ENCODE results near the gene USP40. TPM values are rescaled to one million over a fixed set of nuclear protein-coding genes. Genes with fewer than 3 reads are reported as not detected.

The USP40 gene
- total RNA-seq, 1 donor from 2014 or later = 20.9 TPM

DNA sequence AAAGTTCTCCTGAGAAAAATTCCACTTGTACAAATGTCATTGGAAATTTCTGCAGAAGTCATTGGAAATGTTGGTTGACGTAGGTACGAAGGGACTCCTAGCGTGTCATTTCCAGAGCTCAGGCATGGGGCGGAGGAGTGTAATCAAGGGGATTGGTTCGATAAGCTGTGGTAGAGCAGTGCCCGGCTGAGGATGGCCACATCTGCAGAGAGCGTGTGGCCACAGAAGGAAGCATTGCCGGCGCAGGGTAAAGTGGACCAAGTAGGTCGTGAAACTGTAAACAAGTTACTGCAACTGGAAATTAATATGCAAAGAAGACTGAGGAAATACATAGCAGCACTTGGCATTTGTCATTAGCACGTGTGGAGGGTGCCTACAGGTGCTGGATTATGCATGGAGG is 110.5 kb downstream of the USP40 start:
- Histone ChIP-seq H3K4me1 (ENCODE audit: control insufficient read depth in 3 of 3, insufficient read depth in 3 of 3, low read length in 3 of 3) (peaks cover 4 to 14% (median 8%) of the 10 kb centered on the region in 3 donors), H3K9ac (ENCODE audit: low read depth in 1 of 3, low read length in 3 of 3) (no peak overlapping the region), H3K27ac (ENCODE audit: low read depth, low read length) (no peak overlapping the region), H3K9me3 (ENCODE audit: control insufficient read depth in 3 of 3, low read length in 3 of 3) (no peaks in the 10 kb centered on the region), H3K27me3 (ENCODE audit: control insufficient read depth in 3 of 3, insufficient read depth in 3 of 3, low read length in 3 of 3) (no peaks in the 10 kb centered on the region), H3K36me3 (ENCODE audit: control insufficient read depth in 3 of 3, insufficient read depth in 3 of 3, low read length in 3 of 3) (peaks cover 85 to 89% (median 86%) of the 10 kb centered on the region in 3 donors), H3K4me3 (ENCODE audit: low read length in 3 of 3) (no peak overlapping the region)

DNA sequence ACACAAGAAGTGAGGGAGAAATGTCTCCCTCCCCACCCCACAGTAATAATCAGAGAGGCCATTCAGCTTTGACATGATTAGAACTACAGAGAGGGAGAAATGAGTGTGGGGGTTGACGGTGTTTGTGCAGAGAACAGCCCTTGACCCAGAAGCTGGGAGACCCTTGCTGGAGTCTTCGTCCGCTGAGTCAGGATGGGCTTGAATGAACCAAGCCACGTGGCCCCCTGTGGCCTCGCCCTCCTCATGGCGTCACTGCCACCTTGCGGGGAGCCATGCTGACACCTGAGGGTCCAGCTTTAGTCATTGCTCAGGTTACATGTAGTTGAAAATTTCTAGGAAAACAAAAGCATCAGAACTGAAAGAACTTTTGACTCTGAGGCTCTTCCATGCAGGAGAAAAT is 111.1 kb downstream of the USP40 start:
- H3K36me3 ChIP-seq (ENCODE audit: control insufficient read depth in 3 of 3, insufficient read depth in 3 of 3, low read length in 3 of 3) = peaks cover 90 to 96% (median 92%) of the 10 kb centered on the region in 3 donors
- H3K4me3 ChIP-seq (ENCODE audit: low read length in 3 of 3) = no peak overlapping the region
- H3K27ac ChIP-seq (ENCODE audit: low read depth, low read length) = no peak overlapping the region
- no peaks in the 10 kb centered on the region for H3K9me3 ChIP-seq (ENCODE audit: control insufficient read depth in 3 of 3, low read length in 3 of 3)
- peaks cover 4 to 8% (median 4%) of the 10 kb centered on the region in 3 donors for H3K4me1 ChIP-seq (ENCODE audit: control insufficient read depth in 3 of 3, insufficient read depth in 3 of 3, low read length in 3 of 3)
- no peak overlapping the region for H3K9ac ChIP-seq (ENCODE audit: low read depth in 1 of 3, low read length in 3 of 3)
- H3K27me3 ChIP-seq (ENCODE audit: control insufficient read depth in 3 of 3, insufficient read depth in 3 of 3, low read length in 3 of 3) = no peaks in the 10 kb centered on the region

- Histone ChIP-seq H3K27ac (ENCODE audit: low read depth, low read length) (no peak overlapping the region), H3K9me3 (ENCODE audit: control insufficient read depth in 3 of 3, low read length in 3 of 3) (no peaks in the 10 kb centered on the region), H3K4me1 (ENCODE audit: control insufficient read depth in 3 of 3, insufficient read depth in 3 of 3, low read length in 3 of 3) (peaks cover 0 to 4% (median 1%) of the 10 kb centered on the region in 3 donors), H3K27me3 (ENCODE audit: control insufficient read depth in 3 of 3, insufficient read depth in 3 of 3, low read length in 3 of 3) (no peaks in the 10 kb centered on the region), H3K4me3 (ENCODE audit: low read length in 3 of 3) (no peak overlapping the region), H3K9ac (ENCODE audit: low read depth in 1 of 3, low read length in 3 of 3) (no peak overlapping the region), H3K36me3 (ENCODE audit: control insufficient read depth in 3 of 3, insufficient read depth in 3 of 3, low read length in 3 of 3) (peaks cover 93 to 97% (median 94%) of the 10 kb centered on the region in 3 donors)
Measured at GRCh38 chr2:233455006-233455405, 111.6 kb downstream of the USP40 start.

DNA sequence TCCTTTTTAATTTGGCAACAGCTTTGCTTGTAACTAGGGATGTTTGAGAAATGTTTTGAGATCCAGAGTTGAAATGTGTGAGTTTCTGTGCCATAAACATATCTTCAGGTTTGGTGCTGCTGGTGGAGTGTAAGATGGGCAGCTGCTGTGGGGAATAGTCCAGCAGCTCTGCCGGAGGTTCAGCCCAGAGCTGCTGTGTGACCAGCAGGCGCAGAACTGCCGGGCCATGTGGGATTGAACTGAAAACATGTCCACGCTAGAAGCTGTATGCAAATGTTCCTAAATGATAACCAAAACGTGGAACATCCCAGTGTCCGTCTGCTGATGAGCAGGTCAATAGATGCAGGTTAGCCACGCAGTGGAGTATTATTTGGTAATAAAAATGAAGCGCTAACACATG is 112.7 kb downstream of the USP40 start:
- Histone ChIP-seq H3K9me3 (ENCODE audit: control insufficient read depth in 3 of 3, low read length in 3 of 3) (no peaks in the 10 kb centered on the region), H3K9ac (ENCODE audit: low read depth in 1 of 3, low read length in 3 of 3) (no peak overlapping the region), H3K4me1 (ENCODE audit: control insufficient read depth in 3 of 3, insufficient read depth in 3 of 3, low read length in 3 of 3) (no peaks in the 10 kb centered on the region), H3K4me3 (ENCODE audit: low read length in 3 of 3) (no peak overlapping the region), H3K27me3 (ENCODE audit: control insufficient read depth in 3 of 3, insufficient read depth in 3 of 3, low read length in 3 of 3) (no peaks in the 10 kb centered on the region), H3K27ac (ENCODE audit: low read depth, low read length) (no peak overlapping the region), H3K36me3 (ENCODE audit: control insufficient read depth in 3 of 3, insufficient read depth in 3 of 3, low read length in 3 of 3) (peaks cover 94 to 97% (median 96%) of the 10 kb centered on the region in 3 donors)

DNA sequence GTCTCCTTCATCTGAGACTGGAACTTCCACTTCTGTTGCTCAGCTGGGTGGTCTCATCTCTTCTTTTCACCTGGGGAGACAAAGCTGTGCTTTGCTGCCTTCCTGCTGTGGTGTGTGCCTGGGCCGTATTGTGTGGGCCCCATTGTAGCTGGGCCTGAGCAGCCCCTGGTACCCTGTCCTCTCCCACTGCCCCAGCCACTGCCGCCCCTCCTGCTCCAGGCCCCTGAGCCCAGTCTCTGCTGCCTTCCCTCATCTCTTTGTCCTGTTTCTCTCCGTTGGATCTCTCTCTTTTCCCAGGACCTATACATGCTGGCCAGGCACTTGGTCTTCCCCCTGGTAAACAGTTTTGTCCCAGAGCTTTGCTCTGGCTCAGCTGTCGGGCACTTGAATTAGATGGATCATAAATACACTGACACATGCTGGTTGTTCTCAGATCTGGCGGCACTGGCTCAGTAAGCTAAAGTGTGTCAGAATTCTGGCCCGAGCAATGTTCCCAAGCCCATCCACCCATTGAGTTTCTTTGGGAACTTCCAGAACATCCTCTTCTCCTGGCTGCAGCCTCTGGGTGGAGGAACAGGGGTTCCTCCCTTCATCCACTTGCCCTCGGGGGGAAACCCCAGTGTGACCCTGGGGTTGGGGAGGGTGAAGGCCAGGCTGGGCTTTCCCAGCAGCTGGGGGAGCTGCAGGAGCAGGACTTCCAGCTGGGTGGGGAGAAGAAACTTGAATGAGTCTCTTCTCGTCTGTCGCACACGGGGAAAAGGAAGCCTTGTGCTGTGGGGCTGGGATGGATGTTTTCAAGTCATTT is 113.3 kb downstream of the USP40 start:
- Histone ChIP-seq H3K36me3 (ENCODE audit: control insufficient read depth in 3 of 3, insufficient read depth in 3 of 3, low read length in 3 of 3) (peaks cover 95 to 98% (median 97%) of the 10 kb centered on the region in 3 donors), H3K27ac (ENCODE audit: low read depth, low read length) (no peak overlapping the region), H3K27me3 (ENCODE audit: control insufficient read depth in 3 of 3, insufficient read depth in 3 of 3, low read length in 3 of 3) (no peaks in the 10 kb centered on the region), H3K4me3 (ENCODE audit: low read length in 3 of 3) (no peak overlapping the region), H3K9me3 (ENCODE audit: control insufficient read depth in 3 of 3, low read length in 3 of 3) (no peaks in the 10 kb centered on the region), H3K4me1 (ENCODE audit: control insufficient read depth in 3 of 3, insufficient read depth in 3 of 3, low read length in 3 of 3) (no peaks in the 10 kb centered on the region), H3K9ac (ENCODE audit: low read depth in 1 of 3, low read length in 3 of 3) (no peak overlapping the region)

DNA sequence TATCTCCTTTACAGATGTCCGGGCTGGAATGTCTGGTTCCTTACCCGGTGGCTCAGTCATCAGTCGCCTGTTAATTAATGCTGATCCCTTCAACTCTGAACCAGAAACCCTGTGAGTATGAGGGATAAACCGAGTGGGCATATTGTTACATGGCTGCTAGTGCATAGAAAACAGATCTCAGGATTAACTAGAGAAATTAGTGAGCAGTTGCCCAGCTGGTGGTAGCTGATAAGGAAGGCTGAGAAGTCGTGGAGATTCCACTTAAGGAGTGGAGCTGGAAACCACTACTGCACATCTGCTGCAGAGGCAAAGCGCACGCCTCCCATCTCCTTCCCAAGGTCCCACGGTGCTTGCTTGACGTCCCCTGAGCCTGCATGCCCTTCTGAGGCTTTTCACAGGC is 114.6 kb downstream of the USP40 start:
- Histone ChIP-seq H3K9ac (ENCODE audit: low read depth in 1 of 3, low read length in 3 of 3) (no peak overlapping the region), H3K27ac (ENCODE audit: low read depth, low read length) (no peak overlapping the region), H3K36me3 (ENCODE audit: control insufficient read depth in 3 of 3, insufficient read depth in 3 of 3, low read length in 3 of 3) (peaks cover 94 to 96% (median 96%) of the 10 kb centered on the region in 3 donors), H3K9me3 (ENCODE audit: control insufficient read depth in 3 of 3, low read length in 3 of 3) (no peaks in the 10 kb centered on the region), H3K4me1 (ENCODE audit: control insufficient read depth in 3 of 3, insufficient read depth in 3 of 3, low read length in 3 of 3) (no peaks in the 10 kb centered on the region), H3K27me3 (ENCODE audit: control insufficient read depth in 3 of 3, insufficient read depth in 3 of 3, low read length in 3 of 3) (no peaks in the 10 kb centered on the region), H3K4me3 (ENCODE audit: low read length in 3 of 3) (no peak overlapping the region)

DNA sequence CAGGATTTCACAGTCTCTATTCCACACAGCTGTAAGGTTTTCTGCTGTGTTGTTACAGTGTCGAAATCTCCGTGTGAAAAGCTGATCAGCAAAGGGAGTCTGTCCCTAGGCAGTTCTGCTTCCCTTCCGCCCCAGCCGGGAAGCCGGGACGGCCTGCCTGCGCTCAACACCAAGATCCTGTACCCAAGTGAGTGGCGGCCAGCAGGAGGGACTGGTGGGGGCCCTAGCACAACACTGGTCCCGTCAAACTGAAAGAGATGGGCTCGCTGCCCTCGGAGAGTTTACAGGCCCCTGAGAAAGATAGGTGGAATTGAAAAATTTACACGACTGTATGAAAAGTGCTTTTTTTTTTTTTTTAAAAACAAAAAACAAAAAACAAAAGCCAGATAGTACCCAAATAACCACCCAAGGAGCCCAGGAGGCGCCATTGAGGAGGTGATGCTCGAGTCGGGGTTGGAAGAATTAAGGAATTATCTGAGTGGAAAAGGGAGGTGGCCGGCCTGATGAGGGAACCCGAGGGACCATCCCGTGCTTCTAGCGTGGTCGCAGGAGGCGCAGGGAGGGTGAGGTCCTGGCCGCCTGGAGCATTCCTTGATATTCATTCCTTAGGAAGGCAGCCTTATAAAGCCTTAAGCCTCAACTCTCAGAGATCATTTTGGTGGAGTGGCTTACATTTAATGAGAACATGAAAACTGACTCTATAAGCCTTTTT is 115.6 kb downstream of the USP40 start:
- peaks cover 95 to 98% (median 96%) of the 10 kb centered on the region in 3 donors for H3K36me3 ChIP-seq (ENCODE audit: control insufficient read depth in 3 of 3, insufficient read depth in 3 of 3, low read length in 3 of 3)
- H3K27ac ChIP-seq (ENCODE audit: low read depth, low read length) = no peak overlapping the region

GRCh38 chr2:233449921-233450863 is 116.4 kb downstream of the USP40 start:
- H3K4me1 ChIP-seq (ENCODE audit: control insufficient read depth in 3 of 3, insufficient read depth in 3 of 3, low read length in 3 of 3) = peaks cover 0 to 5% (median 0%) of the 10 kb centered on the region in 3 donors
- H3K36me3 ChIP-seq (ENCODE audit: control insufficient read depth in 3 of 3, insufficient read depth in 3 of 3, low read length in 3 of 3) = peaks cover 93 to 99% (median 96%) of the 10 kb centered on the region in 3 donors
- H3K27ac ChIP-seq (ENCODE audit: low read depth, low read length) = no peak overlapping the region
- no peaks in the 10 kb centered on the region for H3K27me3 ChIP-seq (ENCODE audit: control insufficient read depth in 3 of 3, insufficient read depth in 3 of 3, low read length in 3 of 3)
- H3K4me3 ChIP-seq (ENCODE audit: low read length in 3 of 3) = no peak overlapping the region
- H3K9ac ChIP-seq (ENCODE audit: low read depth in 1 of 3, low read length in 3 of 3) = no peak overlapping the region
- no peaks in the 10 kb centered on the region for H3K9me3 ChIP-seq (ENCODE audit: control insufficient read depth in 3 of 3, low read length in 3 of 3)

More for the DNA sequence above, 115.6 kb downstream of the USP40 start:
- H3K9me3 ChIP-seq (ENCODE audit: control insufficient read depth in 3 of 3, low read length in 3 of 3) = no peaks in the 10 kb centered on the region
- H3K4me1 ChIP-seq (ENCODE audit: control insufficient read depth in 3 of 3, insufficient read depth in 3 of 3, low read length in 3 of 3) = no peaks in the 10 kb centered on the region
- H3K9ac ChIP-seq (ENCODE audit: low read depth in 1 of 3, low read length in 3 of 3) = no peak overlapping the region
- no peak overlapping the region for H3K4me3 ChIP-seq (ENCODE audit: low read length in 3 of 3)
- no peaks in the 10 kb centered on the region for H3K27me3 ChIP-seq (ENCODE audit: control insufficient read depth in 3 of 3, insufficient read depth in 3 of 3, low read length in 3 of 3)

GRCh38 chr2:233449081-233449901 is 117.3 kb downstream of the USP40 start:
- no peak overlapping the region for H3K4me3 ChIP-seq (ENCODE audit: low read length in 3 of 3)
- H3K27me3 ChIP-seq (ENCODE audit: control insufficient read depth in 3 of 3, insufficient read depth in 3 of 3, low read length in 3 of 3) = no peaks in the 10 kb centered on the region
- H3K9me3 ChIP-seq (ENCODE audit: control insufficient read depth in 3 of 3, low read length in 3 of 3) = no peaks in the 10 kb centered on the region
- H3K36me3 ChIP-seq (ENCODE audit: control insufficient read depth in 3 of 3, insufficient read depth in 3 of 3, low read length in 3 of 3) = peaks cover 94 to 99% (median 96%) of the 10 kb centered on the region in 3 donors
- H3K27ac ChIP-seq (ENCODE audit: low read depth, low read length) = no peak overlapping the region
- peaks cover 2 to 12% (median 3%) of the 10 kb centered on the region in 3 donors for H3K4me1 ChIP-seq (ENCODE audit: control insufficient read depth in 3 of 3, insufficient read depth in 3 of 3, low read length in 3 of 3)
- H3K9ac ChIP-seq (ENCODE audit: low read depth in 1 of 3, low read length in 3 of 3) = no peak overlapping the region

Measured in skeletal muscle tissue (tissue), 4 donors.